CD8-positive, alpha-beta memory T cell (primary cell): ENCODE results near the gene AOPEP. TPM values are rescaled to one million over a fixed set of nuclear protein-coding genes. Genes with fewer than 3 reads are reported as not detected.

Experiments used
- CTCF ChIA-PET: fragments of 350-600 bp; sonication (Branson Sonifier 250); formaldehyde crosslinking; loops from one replicate; lab custom pipeline; 2021; ENCODE audit warnings: antibody characterized with exemption; lab: Charles Lee
- POLR2A ChIA-PET: fragments of 350-600 bp; sonication (Branson Sonifier 250); formaldehyde crosslinking; loops from one replicate; lab custom pipeline; 2021; ENCODE audit warnings: antibody characterized with exemption; lab: Charles Lee
- DNase-seq, 5 donors: peaks; one replicate each; pipeline versions ENCODE4 v3.0.0 to v3.0.0-alpha.2; 2020 to 2022; ENCODE audit warnings: mixed read lengths in 1 of 5
- H3K27ac ChIP-seq: one replicate; pipeline ENCODE4 v1.7.0; 2013; ENCODE audit warnings: low read depth, mild to moderate bottlenecking, low read length, moderate library complexity
- H3K27me3 ChIP-seq: 2 replicates; pipeline ENCODE4 v1.7.0; 2013; ENCODE audit warnings: low read length, mild to moderate bottlenecking; ENCODE audit not compliant: insufficient read depth, poor library complexity, severe bottlenecking
- H3K36me3 ChIP-seq: 2 replicates; pipeline ENCODE4 v1.7.0; 2013; ENCODE audit warnings: mild to moderate bottlenecking, low read length, moderate library complexity; ENCODE audit not compliant: insufficient read depth
- H3K4me1 ChIP-seq: 2 replicates; pipeline ENCODE4 v1.7.0; 2013; ENCODE audit warnings: mild to moderate bottlenecking, low read length, moderate library complexity; ENCODE audit not compliant: insufficient read depth
- H3K4me3 ChIP-seq: 2 replicates; pipeline ENCODE4 v1.7.0; 2013; ENCODE audit warnings: mild to moderate bottlenecking, low read length
- H3K9me3 ChIP-seq: 2 replicates; pipeline ENCODE4 v1.7.0; 2013; ENCODE audit warnings: mild to moderate bottlenecking, low read length
- H3K27ac Mint-ChIP-seq, 8 donors: one replicate each; pipeline ENCODE4 v1.8.0; 2020 to 2021; ENCODE audit warnings: mixed read lengths in 8 of 8, mild to moderate bottlenecking in 6 of 8, inconsistent platforms in 3 of 8, moderate library complexity in 3 of 8
- H3K27me3 Mint-ChIP-seq, 2 donors: one replicate each; pipeline ENCODE4 v1.8.0; 2020 to 2021; ENCODE audit warnings: mixed read lengths in 2 of 2, mild to moderate bottlenecking in 1 of 2, moderate library complexity in 1 of 2
- H3K36me3 Mint-ChIP-seq, 3 donors: one replicate each; pipeline ENCODE4 v1.8.0; 2020 to 2021; ENCODE audit warnings: mixed read lengths in 3 of 3, inconsistent platforms in 1 of 3, mild to moderate bottlenecking in 1 of 3
- H3K4me1 Mint-ChIP-seq, 3 donors: one replicate each; pipeline ENCODE4 v1.8.0; 2020 to 2021; ENCODE audit warnings: mixed read lengths in 3 of 3, inconsistent platforms in 1 of 3, mild to moderate bottlenecking in 1 of 3
- H3K4me3 Mint-ChIP-seq, 7 donors: one replicate each; pipeline ENCODE4 v1.8.0; 2020 to 2021; ENCODE audit warnings: mixed read lengths in 7 of 7, mild to moderate bottlenecking in 6 of 7, moderate library complexity in 4 of 7, inconsistent platforms in 2 of 7
- H3K9me3 Mint-ChIP-seq, 5 donors: one replicate each; pipeline ENCODE4 v1.8.0; 2020 to 2022; ENCODE audit warnings: mixed read lengths in 5 of 5, mild to moderate bottlenecking in 3 of 5, moderate library complexity in 2 of 5, inconsistent platforms in 1 of 5
- polyA plus RNA-seq: library from polyadenylated mRNA; unstranded; fragments of 300-500 nt; fragmentation: Illumina TruSeq; gene quantifications from one replicate; pipeline ENCODE4 v1.2.3, GENCODE V29; 2021
- total RNA-seq, 2 experiments: library from RNA; stranded (reverse); gene quantifications; one replicate each; pipeline ENCODE4 v1.2.3, GENCODE V29; 2021

Gene AOPEP
- total and polyA plus RNA-seq, 3 experiments from 2014 or later: 4.2 to 7.1 (median 6.9) TPM

- peaks cover 0 to 13% (median 3%) of the 10 kb centered on the region in 3 donors for H3K36me3 Mint-ChIP-seq
- H3K4me1 Mint-ChIP-seq: no peaks in the 10 kb centered on the region
- no peaks in the 10 kb centered on the region for H3K9me3 ChIP-seq
- no peak overlapping the region for H3K4me3 Mint-ChIP-seq
- H3K27me3 ChIP-seq: no peaks in the 10 kb centered on the region
- H3K4me3 ChIP-seq: no peak overlapping the region
- no peaks in the 10 kb centered on the region for H3K4me1 ChIP-seq
- H3K27ac Mint-ChIP-seq: no peak overlapping the region
- ChIA-PET POLR2A (no interaction called here), CTCF (interaction anchor here (0.9 kb wide), 1 partner anchor 421 kb away, joined by 3 read pairs; no protein-coding TSS in a partner anchor)
- no peak for DNase-seq
- no peaks in the 10 kb centered on the region for H3K36me3 ChIP-seq
- H3K27ac ChIP-seq: no peak overlapping the region
- H3K27me3 Mint-ChIP-seq: no peaks in the 10 kb centered on the region
- H3K9me3 Mint-ChIP-seq: no peaks in the 10 kb centered on the region
These were observed 376.1 kb downstream of the AOPEP start for GRCh38 chr9:95102572-95102971.

GRCh38 chr9:95103281-95103771 is 376.8 kb downstream of the AOPEP start:
- POLR2A ChIA-PET: no interaction called here
- H3K4me1 ChIP-seq: no peaks in the 10 kb centered on the region
- no peak for DNase-seq
- Mint-ChIP-seq H3K27ac (no peak overlapping the region), H3K27me3 (no peaks in the 10 kb centered on the region), H3K36me3 (peaks cover 0 to 13% (median 3%) of the 10 kb centered on the region in 3 donors), H3K9me3 (no peaks in the 10 kb centered on the region), H3K4me3 (no peak overlapping the region), H3K4me1 (no peaks in the 10 kb centered on the region)
- H3K36me3 ChIP-seq: no peaks in the 10 kb centered on the region
- H3K4me3 ChIP-seq: no peak overlapping the region
- no peak overlapping the region for H3K27ac ChIP-seq
- H3K27me3 ChIP-seq: no peaks in the 10 kb centered on the region
- no peaks in the 10 kb centered on the region for H3K9me3 ChIP-seq
- CTCF ChIA-PET: interaction anchor here (0.9 kb wide), 1 partner anchor 422 kb away, joined by 3 read pairs; no protein-coding TSS in a partner anchor

- H3K27me3 Mint-ChIP-seq: no peaks in the 10 kb centered on the region
- no peak overlapping the region for H3K4me3 ChIP-seq
- H3K27me3 ChIP-seq: no peaks in the 10 kb centered on the region
- no peaks in the 10 kb centered on the region for H3K9me3 Mint-ChIP-seq
- no peaks in the 10 kb centered on the region for H3K36me3 ChIP-seq
- no peaks in the 10 kb centered on the region for H3K4me1 ChIP-seq
- H3K4me3 Mint-ChIP-seq: no peak overlapping the region
- H3K27ac ChIP-seq: no peak overlapping the region
- no peaks in the 10 kb centered on the region for H3K9me3 ChIP-seq
- peaks cover 0 to 12% (median 3%) of the 10 kb centered on the region in 3 donors for H3K36me3 Mint-ChIP-seq
- H3K27ac Mint-ChIP-seq: no peak overlapping the region
- no peak for DNase-seq
- POLR2A ChIA-PET: no interaction called here
- CTCF ChIA-PET: interaction anchor here (0.9 kb wide), 1 partner anchor 423 kb away, joined by 3 read pairs; no protein-coding TSS in a partner anchor
- H3K4me1 Mint-ChIP-seq: no peaks in the 10 kb centered on the region
These were observed 377.5 kb downstream of the AOPEP start for GRCh38 chr9:95103871-95104580.

- Mint-ChIP-seq H3K36me3 (peaks cover 0 to 12% (median 3%) of the 10 kb centered on the region in 3 donors), H3K27ac (no peak overlapping the region), H3K4me1 (no peaks in the 10 kb centered on the region), H3K4me3 (no peak overlapping the region), H3K9me3 (no peaks in the 10 kb centered on the region), H3K27me3 (no peaks in the 10 kb centered on the region)
- Histone ChIP-seq H3K27ac (no peak overlapping the region), H3K9me3 (no peaks in the 10 kb centered on the region), H3K4me1 (no peaks in the 10 kb centered on the region), H3K27me3 (no peaks in the 10 kb centered on the region), H3K4me3 (no peak overlapping the region), H3K36me3 (no peaks in the 10 kb centered on the region)
- ChIA-PET CTCF (no interaction called here), POLR2A (no interaction called here)
- no peak for DNase-seq
These were observed 378.1 kb downstream of the AOPEP start for GRCh38 chr9:95104581-95104960.

- H3K9me3 ChIP-seq: no peaks in the 10 kb centered on the region
- H3K4me1 ChIP-seq: no peaks in the 10 kb centered on the region
- Mint-ChIP-seq H3K4me1 (no peaks in the 10 kb centered on the region), H3K27me3 (no peaks in the 10 kb centered on the region), H3K27ac (no peak overlapping the region), H3K9me3 (no peaks in the 10 kb centered on the region), H3K4me3 (no peak overlapping the region), H3K36me3 (peaks cover 0 to 11% (median 3%) of the 10 kb centered on the region in 3 donors)
- H3K4me3 ChIP-seq: no peak overlapping the region
- no peaks in the 10 kb centered on the region for H3K36me3 ChIP-seq
- POLR2A ChIA-PET: no interaction called here
- CTCF ChIA-PET: no interaction called here
- H3K27me3 ChIP-seq: no peaks in the 10 kb centered on the region
- DNase-seq: no peak
- no peak overlapping the region for H3K27ac ChIP-seq
These were observed 378.5 kb downstream of the AOPEP start for GRCh38 chr9:95104980-95105379.

GRCh38 chr9:95105519-95106287 is 379.2 kb downstream of the AOPEP start:
- H3K27ac Mint-ChIP-seq: peak overlapping the region in 3 of 8 donors; percentile 14 to 64 (median 30)
- no peaks in the 10 kb centered on the region for H3K9me3 Mint-ChIP-seq
- H3K36me3 Mint-ChIP-seq: peaks cover 0 to 11% (median 3%) of the 10 kb centered on the region in 3 donors
- Histone ChIP-seq H3K36me3 (no peaks in the 10 kb centered on the region), H3K4me1 (no peaks in the 10 kb centered on the region), H3K4me3 (no peak overlapping the region), H3K9me3 (no peaks in the 10 kb centered on the region), H3K27ac (no peak overlapping the region), H3K27me3 (no peaks in the 10 kb centered on the region)
- CTCF ChIA-PET: no interaction called here
- no peaks in the 10 kb centered on the region for H3K4me1 Mint-ChIP-seq
- DNase-seq: no peak
- no peak overlapping the region for H3K4me3 Mint-ChIP-seq
- H3K27me3 Mint-ChIP-seq: no peaks in the 10 kb centered on the region
- POLR2A ChIA-PET: no interaction called here

GRCh38 chr9:95107001-95107749 is 380.7 kb downstream of the AOPEP start:
- Mint-ChIP-seq H3K4me3 (no peak overlapping the region), H3K36me3 (peaks cover 0 to 9% (median 3%) of the 10 kb centered on the region in 3 donors), H3K9me3 (no peaks in the 10 kb centered on the region), H3K27ac (no peak overlapping the region), H3K4me1 (no peaks in the 10 kb centered on the region), H3K27me3 (no peaks in the 10 kb centered on the region)
- Histone ChIP-seq H3K9me3 (no peaks in the 10 kb centered on the region), H3K27ac (no peak overlapping the region), H3K27me3 (no peaks in the 10 kb centered on the region), H3K4me3 (no peak overlapping the region), H3K4me1 (no peaks in the 10 kb centered on the region), H3K36me3 (no peaks in the 10 kb centered on the region)
- POLR2A ChIA-PET: no interaction called here
- DNase-seq: no peak
- CTCF ChIA-PET: no interaction called here
